NK-92 (cell line): ENCODE results near the gene CAMSAP2.
"Not testable (repeated sequence)": the region's sequence is repeated elsewhere in the genome, so short reads cannot be mapped to it uniquely, and the experiment has no call there.

Source experiments
- DNase-seq: peaks from one replicate; lab custom pipeline; 2025; ENCODE audit not compliant: unreplicated experiment; lab: John Stamatoyannopoulos, UW

CAMSAP2 gene

GRCh38 chr1:200780545-200781369 lies 42.1 kb downstream of the CAMSAP2 start:
- DNase-seq = no peak

GRCh38 chr1:200783926-200784325 lies 45.2 kb downstream of the CAMSAP2 start:
- no peak for DNase-seq

DNA sequence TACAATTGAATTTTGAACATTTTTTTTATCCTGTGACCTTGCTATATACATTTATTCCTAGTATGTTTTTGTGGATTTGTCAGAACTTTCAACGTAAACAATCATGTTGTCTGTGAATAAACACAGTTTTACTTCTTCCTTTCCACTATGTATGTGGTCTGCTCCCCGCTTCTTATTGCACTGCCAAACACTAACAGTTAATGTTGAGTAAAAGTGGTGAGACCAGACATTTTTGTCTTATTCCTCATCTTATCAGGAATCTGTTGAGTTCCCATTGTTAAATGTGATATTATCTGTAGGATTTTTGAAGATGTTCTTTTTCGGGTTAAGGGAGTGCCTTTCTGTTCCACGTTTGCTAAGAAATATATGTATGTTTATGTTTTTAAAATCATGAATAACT lies 45.9 kb downstream of the CAMSAP2 start:
- no peak for DNase-seq

GRCh38 chr1:200786788-200787187 lies 48.1 kb downstream of the CAMSAP2 start:
- DNase-seq = no peak

- no peak for DNase-seq
Measured at GRCh38 chr1:200787896-200788387, 49.2 kb downstream of the CAMSAP2 start.

DNA sequence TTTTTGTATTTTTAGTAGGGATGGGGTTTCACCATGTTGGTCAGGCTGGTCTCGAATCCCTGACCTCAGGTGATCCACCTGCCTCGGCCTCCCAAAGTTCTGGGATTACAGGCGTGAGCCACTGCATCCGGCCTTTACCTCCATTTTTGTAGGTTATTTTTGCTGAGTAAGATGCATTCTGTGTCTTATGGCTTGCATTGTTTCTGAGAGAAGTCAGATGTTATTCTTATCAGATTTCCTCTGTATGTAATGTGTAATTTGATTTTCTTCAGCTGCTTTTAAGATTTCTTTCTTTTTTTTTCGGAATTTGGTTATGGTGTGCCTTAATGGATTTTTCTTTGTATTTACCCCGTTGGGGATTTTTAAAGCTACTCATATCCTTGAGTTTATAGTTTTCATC lies 52.3 kb downstream of the CAMSAP2 start:
- DNase-seq = not testable (repeated sequence)

GRCh38 chr1:200793677-200794076 lies 55.0 kb downstream of the CAMSAP2 start:
- DNase-seq = no peak

- DNase-seq = no peak
Measured at GRCh38 chr1:200794506-200795065, 55.9 kb downstream of the CAMSAP2 start.

DNA sequence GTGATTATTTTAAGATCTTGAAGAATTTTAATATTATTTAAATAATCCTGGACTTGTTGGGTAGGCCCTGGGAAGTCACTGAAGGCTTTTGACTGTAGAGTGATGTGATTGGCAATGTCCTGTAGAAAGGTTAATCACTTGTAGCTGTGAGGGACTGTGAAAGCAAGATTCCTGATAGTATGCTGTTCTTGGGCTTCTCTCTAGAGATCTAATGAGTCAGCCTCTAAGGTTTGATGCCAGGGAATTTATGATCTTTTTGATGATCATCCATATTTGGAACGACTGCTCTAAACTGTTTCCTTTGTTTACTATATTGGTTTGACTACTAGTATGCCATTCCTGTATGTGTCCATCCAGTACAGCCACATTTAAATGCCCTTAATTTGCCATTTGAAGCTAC lies 56.5 kb downstream of the CAMSAP2 start:
- DNase-seq = no peak

DNA sequence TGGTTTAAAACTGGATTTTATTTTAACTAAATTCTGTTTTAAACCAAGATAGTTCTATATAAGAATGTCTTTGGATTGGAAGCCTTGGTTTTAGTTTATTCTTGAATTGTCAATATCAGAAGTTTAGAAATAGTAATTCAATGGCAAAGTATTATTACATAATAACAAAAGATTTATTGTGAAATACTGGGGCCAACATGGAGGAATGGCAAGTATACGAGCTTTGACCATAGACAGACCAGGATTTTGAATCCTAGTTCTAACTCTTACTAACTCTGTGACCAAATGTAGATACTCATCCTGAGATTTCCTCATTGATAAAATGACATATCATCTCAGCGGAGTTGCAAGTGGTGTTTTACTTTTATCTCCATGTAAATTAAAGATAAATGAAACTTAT lies 63.3 kb downstream of the CAMSAP2 start:
- no peak for DNase-seq

DNA sequence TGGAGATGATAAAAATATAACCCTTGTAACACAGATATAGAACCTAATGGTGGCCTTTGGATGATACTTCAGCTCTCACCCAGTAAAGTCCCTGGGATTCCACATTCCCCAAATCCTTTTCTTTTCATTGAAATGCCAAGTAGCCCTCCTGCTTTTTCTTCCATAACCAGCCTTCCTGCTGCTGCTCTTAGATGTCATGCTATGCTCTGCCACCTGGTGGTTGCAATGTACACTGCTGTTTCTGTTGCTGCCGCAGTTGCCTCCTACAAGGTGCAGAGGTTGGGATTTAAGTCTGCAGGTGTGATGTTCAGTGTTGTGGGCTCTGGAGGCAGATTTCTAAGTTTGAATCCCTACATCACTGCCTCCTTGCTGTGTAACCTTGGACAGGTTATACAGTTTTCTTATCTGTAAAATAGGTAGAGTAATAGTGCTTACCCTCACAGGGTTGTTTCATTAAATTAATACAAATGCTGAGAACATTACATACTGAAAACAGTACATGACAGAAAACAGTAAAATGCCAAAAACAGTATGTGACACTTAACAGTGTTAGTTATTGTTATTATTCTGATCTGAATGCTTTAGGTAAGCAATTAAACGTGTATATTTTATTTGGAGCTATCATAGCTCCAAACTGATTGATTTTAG lies 64.3 kb downstream of the CAMSAP2 start:
- DNase-seq = no peak

GRCh38 chr1:200805719-200806118 lies 67.0 kb downstream of the CAMSAP2 start:
- DNase-seq = no peak

DNA sequence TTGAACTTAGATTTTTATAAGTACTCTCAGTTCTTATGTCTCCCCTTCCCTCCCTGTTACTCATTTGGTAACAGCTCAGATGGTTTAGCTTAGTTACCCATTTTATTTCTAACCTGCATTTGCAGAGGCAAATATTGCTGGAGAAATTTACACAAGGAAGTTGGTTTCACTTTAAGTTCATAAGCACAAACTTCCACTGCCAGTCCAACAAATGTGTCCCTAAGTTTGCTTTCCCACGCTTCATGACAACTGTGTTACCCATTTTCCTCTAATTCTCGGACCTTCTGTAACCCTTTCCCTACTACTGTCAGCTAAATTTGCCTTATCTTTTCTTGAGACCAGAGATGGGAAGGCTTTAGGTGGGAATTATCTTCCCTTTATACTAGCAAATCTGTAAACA lies 70.2 kb downstream of the CAMSAP2 start:
- no peak for DNase-seq

GRCh38 chr1:200811704-200812103 lies 73.0 kb downstream of the CAMSAP2 start:
- DNase-seq = no peak

- DNase-seq = not testable (repeated sequence)
Measured at GRCh38 chr1:200816624-200817224, 78.0 kb downstream of the CAMSAP2 start.

- DNase-seq = no peak
Measured at GRCh38 chr1:200818248-200818647, 79.6 kb downstream of the CAMSAP2 start.

DNA sequence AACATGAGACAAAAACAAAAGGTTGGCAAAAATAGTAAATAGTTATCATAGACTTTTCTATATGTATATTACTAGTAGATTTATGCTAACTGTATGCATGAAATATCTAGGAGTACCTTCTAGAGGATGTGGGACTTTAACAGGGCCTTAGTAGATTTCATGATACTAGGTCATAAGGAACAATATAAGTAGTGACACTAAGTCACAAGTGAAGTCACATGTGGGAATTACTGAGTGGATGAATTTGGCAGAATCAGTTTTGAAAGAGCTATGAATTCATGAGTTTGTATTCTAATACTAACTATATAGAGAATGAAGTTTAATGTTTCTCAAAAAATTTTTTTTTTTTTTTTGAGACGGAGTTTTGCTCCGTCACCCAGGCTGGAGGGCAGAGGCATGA lies 81.0 kb downstream of the CAMSAP2 start:
- DNase-seq = no peak

GRCh38 chr1:200831091-200831490 lies 92.4 kb downstream of the CAMSAP2 start:
- DNase-seq = no peak

GRCh38 chr1:200834383-200834782 lies 95.7 kb downstream of the CAMSAP2 start:
- DNase-seq = no peak

- DNase-seq = no peak
Measured at GRCh38 chr1:200836213-200836612, 97.5 kb downstream of the CAMSAP2 start.

DNA sequence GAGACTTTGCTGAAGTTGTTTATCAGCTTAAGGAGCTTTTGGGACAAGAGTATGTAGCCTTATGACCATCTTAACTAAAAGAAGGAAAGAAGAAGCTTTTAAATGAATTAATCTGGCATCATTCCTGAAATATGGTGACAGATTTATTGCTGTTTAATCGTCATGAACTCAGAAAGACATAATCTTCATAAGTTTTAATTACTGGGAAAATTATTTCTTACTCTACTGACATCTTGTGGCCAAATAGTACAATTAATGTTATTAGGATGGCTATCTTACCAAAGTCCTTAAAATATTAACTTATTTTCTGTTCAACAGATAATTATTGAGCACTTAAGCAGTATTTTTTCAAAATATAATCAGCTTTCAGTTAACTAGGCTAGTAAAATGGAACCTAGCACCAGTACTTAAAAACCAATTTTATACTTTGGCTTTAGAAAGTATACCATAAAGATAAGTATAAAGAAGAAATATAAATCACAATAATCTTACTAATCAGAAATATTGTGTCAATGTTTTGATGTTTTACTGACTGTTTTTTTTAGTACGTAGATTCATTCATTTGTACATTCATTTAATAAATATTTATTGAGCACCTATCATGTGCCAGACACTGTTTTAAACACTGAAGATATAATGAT lies 99.4 kb downstream of the CAMSAP2 start:
- no peak for DNase-seq
